SKM-1 (cell line): Measurements from ENCODE around the gene KCNC4.
A peak's percentile ranks its signal among the peaks of the same experiment; 100 is the strongest.

ENCODE experiments used
- DNase-seq: peaks from one replicate; lab custom pipeline; 2025; ENCODE audit not compliant: unreplicated experiment; lab: John Stamatoyannopoulos, UW

The KCNC4 gene

GRCh38 chr1:110229348-110230001, 19.4 kb downstream of the KCNC4 start:
- no peak for DNase-seq

GRCh38 chr1:110230381-110231199, 20.5 kb downstream of the KCNC4 start:
- DNase-seq = no peak

- no peak for DNase-seq
Observed at GRCh38 chr1:110233861-110234260, 23.7 kb downstream of the KCNC4 start.

GRCh38 chr1:110234691-110235090, 24.6 kb downstream of the KCNC4 start:
- DNase-seq = no peak

- DNase-seq = no peak
Observed at GRCh38 chr1:110235181-110235833, 25.2 kb downstream of the KCNC4 start.

- peak; percentile 67 for DNase-seq
Observed at GRCh38 chr1:110235834-110236682, 25.9 kb downstream of the KCNC4 start.

GRCh38 chr1:110237386-110238152, 27.5 kb downstream of the KCNC4 start:
- DNase-seq = no peak

- no peak for DNase-seq
Observed at GRCh38 chr1:110239441-110240430, 29.6 kb downstream of the KCNC4 start.

GRCh38 chr1:110240476-110241210, 30.5 kb downstream of the KCNC4 start:
- DNase-seq = no peak

- DNase-seq = no peak
Observed at GRCh38 chr1:110241516-110241915, 31.4 kb downstream of the KCNC4 start.

GRCh38 chr1:110242062-110242461, 31.9 kb downstream of the KCNC4 start:
- no peak for DNase-seq

GRCh38 chr1:110242731-110243130, 32.6 kb downstream of the KCNC4 start:
- no peak for DNase-seq

- no peak for DNase-seq
Observed at GRCh38 chr1:110243146-110243545, 33.0 kb downstream of the KCNC4 start.

GRCh38 chr1:110243574-110243973, 33.5 kb downstream of the KCNC4 start:
- no peak for DNase-seq

GRCh38 chr1:110245876-110246620, 35.9 kb downstream of the KCNC4 start:
- DNase-seq = no peak

GRCh38 chr1:110248746-110249145, 38.6 kb downstream of the KCNC4 start:
- DNase-seq = no peak

- DNase-seq = no peak
Observed at GRCh38 chr1:110249256-110249655, 39.1 kb downstream of the KCNC4 start.

- DNase-seq = no peak
Observed at GRCh38 chr1:110250008-110250407, 39.9 kb downstream of the KCNC4 start.
